ENCODE measurements around the gene EFCAB8. TPM values are rescaled to one million over a fixed set of nuclear protein-coding genes. Genes with fewer than 3 reads are reported as not detected.

The EFCAB8 gene
- total RNA-seq, 1 donor from 2014 or later: 0.32 TPM

DNA sequence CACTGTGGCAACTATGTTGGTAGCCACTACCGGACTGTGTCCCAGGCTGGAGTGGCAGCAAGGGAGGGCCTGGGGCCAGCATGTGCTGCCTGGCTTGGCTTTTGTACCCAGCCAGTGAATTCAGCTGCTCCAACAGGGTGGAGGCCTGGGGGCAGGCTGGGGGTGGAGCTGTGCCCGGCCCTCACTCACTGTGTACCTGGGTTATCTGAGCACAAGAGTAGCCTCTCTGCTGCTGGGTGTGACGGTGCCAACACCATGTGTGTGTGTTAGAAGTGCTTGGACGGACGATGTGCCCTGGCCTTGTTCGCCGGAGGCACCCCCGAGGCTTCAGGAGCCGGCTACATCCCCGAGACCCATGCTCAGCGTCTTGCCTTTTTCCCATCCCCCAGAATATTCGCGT lies 49.2 kb downstream of the EFCAB8 start:
- peaks cover 4% of the 10 kb centered on the region for H3K36me3 Mint-ChIP-seq (ENCODE audit: low read depth)
- H3K27me3 Mint-ChIP-seq (ENCODE audit: low read depth): no peaks in the 10 kb centered on the region
- TF ChIP-seq, protein P1, sequence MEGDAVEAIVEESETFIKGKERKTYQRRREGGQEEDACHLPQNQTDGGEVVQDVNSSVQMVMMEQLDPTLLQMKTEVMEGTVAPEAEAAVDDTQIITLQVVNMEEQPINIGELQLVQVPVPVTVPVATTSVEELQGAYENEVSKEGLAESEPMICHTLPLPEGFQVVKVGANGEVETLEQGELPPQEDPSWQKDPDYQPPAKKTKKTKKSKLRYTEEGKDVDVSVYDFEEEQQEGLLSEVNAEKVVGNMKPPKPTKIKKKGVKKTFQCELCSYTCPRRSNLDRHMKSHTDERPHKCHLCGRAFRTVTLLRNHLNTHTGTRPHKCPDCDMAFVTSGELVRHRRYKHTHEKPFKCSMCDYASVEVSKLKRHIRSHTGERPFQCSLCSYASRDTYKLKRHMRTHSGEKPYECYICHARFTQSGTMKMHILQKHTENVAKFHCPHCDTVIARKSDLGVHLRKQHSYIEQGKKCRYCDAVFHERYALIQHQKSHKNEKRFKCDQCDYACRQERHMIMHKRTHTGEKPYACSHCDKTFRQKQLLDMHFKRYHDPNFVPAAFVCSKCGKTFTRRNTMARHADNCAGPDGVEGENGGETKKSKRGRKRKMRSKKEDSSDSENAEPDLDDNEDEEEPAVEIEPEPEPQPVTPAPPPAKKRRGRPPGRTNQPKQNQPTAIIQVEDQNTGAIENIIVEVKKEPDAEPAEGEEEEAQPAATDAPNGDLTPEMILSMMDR (IDR thresholded peaks at IDR 0.05): no peak
- H3K4me1 Mint-ChIP-seq (ENCODE audit: low read depth): peaks cover 3% of the 10 kb centered on the region
- H3K9me3 Mint-ChIP-seq (ENCODE audit: low read depth): no peaks in the 10 kb centered on the region
- peak; percentile 68 for DNase-seq (ENCODE audit: low spot score)
- no peak overlapping the region for H3K4me3 Mint-ChIP-seq (ENCODE audit: unreplicated experiment)
- no peak overlapping the region for H3K27ac Mint-ChIP-seq (ENCODE audit: unreplicated experiment)

DNA sequence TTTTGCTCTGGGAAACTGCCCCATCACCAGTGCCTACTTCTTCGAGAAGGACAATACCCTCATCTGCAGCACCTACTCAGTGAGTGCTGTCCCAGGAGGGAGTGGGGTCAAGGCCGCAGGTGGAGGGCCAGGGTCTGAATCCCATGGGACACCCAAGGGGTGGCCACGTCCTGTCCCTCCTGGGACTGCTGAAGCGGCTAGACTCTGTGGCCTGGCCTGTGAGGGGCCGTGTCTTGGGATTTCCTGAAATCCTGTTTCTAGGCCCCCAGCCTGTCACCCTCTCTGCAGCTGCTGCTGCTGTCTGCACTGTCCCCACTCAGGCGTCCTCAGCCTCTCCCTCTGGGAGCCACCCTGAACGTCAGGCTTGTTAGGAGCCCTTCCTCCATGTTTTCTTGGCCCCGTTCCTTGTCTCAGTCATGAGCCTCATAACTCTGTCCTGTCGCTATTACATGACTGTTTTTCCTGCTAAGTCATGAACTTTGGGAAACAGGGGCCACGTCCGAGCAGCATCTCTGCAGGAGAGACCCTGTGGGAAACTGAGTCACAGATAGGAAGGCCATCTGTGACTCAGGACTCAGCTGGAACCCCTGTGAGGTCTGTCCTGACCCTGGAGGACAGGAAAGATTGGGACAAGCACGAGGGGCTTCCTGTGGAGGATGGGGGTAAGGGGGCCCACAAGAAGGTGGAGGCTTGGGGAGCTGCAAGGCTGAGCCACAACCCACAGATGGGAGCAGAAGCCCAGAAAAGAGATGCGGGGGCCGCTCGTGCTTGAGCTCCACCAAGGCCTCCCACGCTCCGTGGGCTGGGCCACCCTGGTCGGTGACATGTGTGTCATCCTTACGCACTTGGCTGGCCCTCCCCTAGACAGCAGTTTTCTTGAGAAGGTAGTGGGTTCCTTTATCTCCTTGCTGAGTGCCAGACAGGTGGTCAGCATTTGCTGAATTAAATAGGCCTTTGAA lies 49.9 kb downstream of the EFCAB8 start:
- TF ChIP-seq, protein P1 (IDR thresholded peaks at IDR 0.05): no peak
- DNase-seq (ENCODE audit: low spot score): peak; percentile 61
- Mint-ChIP-seq H3K27ac (ENCODE audit: unreplicated experiment) (no peak overlapping the region), H3K4me3 (ENCODE audit: unreplicated experiment) (no peak overlapping the region), H3K27me3 (ENCODE audit: low read depth) (no peaks in the 10 kb centered on the region), H3K36me3 (ENCODE audit: low read depth) (peaks cover 6% of the 10 kb centered on the region), H3K4me1 (ENCODE audit: low read depth) (peaks cover 3% of the 10 kb centered on the region), H3K9me3 (ENCODE audit: low read depth) (no peaks in the 10 kb centered on the region)

DNA sequence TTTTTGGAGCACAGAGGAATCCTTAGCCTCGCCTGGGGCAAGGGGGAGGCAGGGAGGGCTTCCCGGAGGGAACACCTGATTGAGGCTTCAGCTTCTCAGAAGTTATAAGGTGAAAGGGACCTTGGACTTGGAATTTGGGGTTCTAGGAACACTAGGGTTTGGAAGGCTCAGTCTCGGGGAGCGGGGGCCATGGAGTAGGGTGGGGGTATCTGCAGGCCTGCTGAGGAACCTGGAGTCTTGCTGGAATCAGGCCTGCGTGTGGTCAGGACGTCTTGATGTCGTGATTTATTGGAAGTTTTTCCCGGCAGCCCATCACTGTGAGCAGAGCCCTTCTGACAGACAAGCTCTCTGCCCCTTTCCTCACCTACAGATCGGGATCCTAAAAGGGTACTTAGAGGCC lies 50.7 kb downstream of the EFCAB8 start:
- TF ChIP-seq, protein P1 (IDR thresholded peaks at IDR 0.05): no peak
- DNase-seq (ENCODE audit: low spot score): peak; percentile 50
- no peak overlapping the region for H3K4me3 Mint-ChIP-seq (ENCODE audit: unreplicated experiment)
- no peak overlapping the region for H3K27ac Mint-ChIP-seq (ENCODE audit: unreplicated experiment)
- no peaks in the 10 kb centered on the region for H3K27me3 Mint-ChIP-seq (ENCODE audit: low read depth)
- H3K36me3 Mint-ChIP-seq (ENCODE audit: low read depth): peaks cover 7% of the 10 kb centered on the region
- H3K9me3 Mint-ChIP-seq (ENCODE audit: low read depth): peaks cover 3% of the 10 kb centered on the region
- peaks cover 3% of the 10 kb centered on the region for H3K4me1 Mint-ChIP-seq (ENCODE audit: low read depth)

DNA sequence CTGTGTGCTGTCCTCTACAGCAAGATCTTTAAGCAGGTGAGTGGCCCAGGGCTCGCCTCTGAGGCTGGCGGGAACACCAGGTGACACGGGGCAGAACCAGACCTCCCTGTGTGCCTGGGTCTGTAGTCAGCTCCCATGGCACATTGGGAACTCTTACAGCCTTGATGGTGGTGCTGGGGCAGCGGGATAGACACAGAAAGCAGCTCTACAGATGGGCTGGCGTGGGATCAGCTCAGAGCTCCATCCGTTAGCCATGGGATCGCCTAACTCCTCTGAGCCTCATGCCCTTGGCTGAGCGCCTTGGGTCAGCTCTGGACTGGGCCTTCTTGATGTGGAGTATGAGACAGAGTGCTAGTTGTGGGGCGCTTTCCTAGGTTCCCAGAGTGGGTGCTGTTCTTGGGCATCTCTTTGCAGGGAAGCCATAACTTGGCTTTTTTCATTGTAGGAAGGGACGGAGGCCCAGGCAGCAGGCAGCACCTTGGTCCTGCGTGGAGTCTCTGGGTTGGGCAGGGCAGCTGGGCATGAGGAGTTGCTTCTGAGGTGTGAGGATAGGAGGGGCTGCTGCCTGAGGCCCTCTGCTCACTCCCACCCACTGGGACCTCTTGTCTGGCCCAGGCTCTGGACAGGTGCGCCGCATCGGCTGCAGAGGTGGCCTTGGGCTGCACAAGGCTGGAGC lies 51.3 kb downstream of the EFCAB8 start:
- no peak overlapping the region for H3K4me3 Mint-ChIP-seq (ENCODE audit: unreplicated experiment)
- peaks cover 4% of the 10 kb centered on the region for H3K9me3 Mint-ChIP-seq (ENCODE audit: low read depth)
- no peak for DNase-seq (ENCODE audit: low spot score)
- H3K27me3 Mint-ChIP-seq (ENCODE audit: low read depth): no peaks in the 10 kb centered on the region
- peaks cover 3% of the 10 kb centered on the region for H3K4me1 Mint-ChIP-seq (ENCODE audit: low read depth)
- TF ChIP-seq, protein P1 (IDR thresholded peaks at IDR 0.05): no peak
- H3K27ac Mint-ChIP-seq (ENCODE audit: unreplicated experiment): no peak overlapping the region
- peaks cover 10% of the 10 kb centered on the region for H3K36me3 Mint-ChIP-seq (ENCODE audit: low read depth)

DNA sequence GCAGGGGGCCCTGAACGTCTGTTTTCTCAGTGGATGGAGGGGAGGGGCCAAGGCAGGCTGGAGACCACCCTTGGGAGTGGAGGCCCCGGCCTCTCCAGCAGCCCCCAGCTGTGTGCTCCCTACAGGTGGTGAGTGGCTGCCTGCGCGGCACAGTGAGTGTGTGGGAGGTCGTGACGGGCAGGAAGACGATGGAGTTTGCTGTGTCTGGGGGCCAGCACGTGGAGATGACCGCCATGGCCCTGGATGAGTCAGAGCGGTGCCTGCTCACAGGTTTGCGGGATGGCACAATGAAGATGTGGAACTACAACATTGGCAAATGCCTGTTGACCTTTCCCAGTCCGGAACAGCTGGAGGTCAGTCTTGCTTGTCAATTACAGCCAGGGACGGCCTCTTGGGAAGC lies 52.6 kb downstream of the EFCAB8 start:
- Mint-ChIP-seq H3K27ac (ENCODE audit: unreplicated experiment) (no peak overlapping the region), H3K4me3 (ENCODE audit: unreplicated experiment) (no peak overlapping the region), H3K36me3 (ENCODE audit: low read depth) (peaks cover 16% of the 10 kb centered on the region), H3K9me3 (ENCODE audit: low read depth) (peaks cover 12% of the 10 kb centered on the region), H3K4me1 (ENCODE audit: low read depth) (peaks cover 3% of the 10 kb centered on the region), H3K27me3 (ENCODE audit: low read depth) (no peaks in the 10 kb centered on the region)
- TF ChIP-seq, protein P1 (IDR thresholded peaks at IDR 0.05): no peak
- no peak for DNase-seq (ENCODE audit: low spot score)
